Right lobe of liver (tissue), 4 donors: Measurements from ENCODE around the gene PDE1C.

Experiments
- CTCF ChIP-seq, 4 donors: fragments of 200-600 bp in 3 of 4; fragments of 450-650 bp in 1 of 4; IDR thresholded peaks; one replicate each; pipeline versions ENCODE4 v1.5.1 to v1.8.0; 2016 to 2022; ENCODE audit warnings: antibody characterized with exemption in 4 of 4, mild to moderate bottlenecking in 2 of 4
- POLR2A ChIP-seq: fragments of 450-650 bp; IDR thresholded peaks from one replicate; pipeline ENCODE4 v1.6.1; 2017; ENCODE audit warnings: antibody characterized with exemption, mild to moderate bottlenecking
- donor health status: DM: no; HTN: no; CAD: no.
- donor health status: DM: no; HTN: no; CAD: no.
- donor health status: DM: no; HTN: yes; CAD: no.

- TF ChIP-seq CTCF (IDR thresholded peaks at IDR 0.05) = no peak
- TF ChIP-seq POLR2A = no peak
These were observed 143.1 kb downstream of the PDE1C start for GRCh38 chr7:31926991-31927584.
